ENCODE results near the gene PLEKHA6. TPM values are rescaled to one million over a fixed set of nuclear protein-coding genes. Genes with fewer than 3 reads are reported as not detected.

PLEKHA6 gene
- total RNA-seq, 2 donors from 2014 or later: 24.5 to 49.3 TPM

DNA sequence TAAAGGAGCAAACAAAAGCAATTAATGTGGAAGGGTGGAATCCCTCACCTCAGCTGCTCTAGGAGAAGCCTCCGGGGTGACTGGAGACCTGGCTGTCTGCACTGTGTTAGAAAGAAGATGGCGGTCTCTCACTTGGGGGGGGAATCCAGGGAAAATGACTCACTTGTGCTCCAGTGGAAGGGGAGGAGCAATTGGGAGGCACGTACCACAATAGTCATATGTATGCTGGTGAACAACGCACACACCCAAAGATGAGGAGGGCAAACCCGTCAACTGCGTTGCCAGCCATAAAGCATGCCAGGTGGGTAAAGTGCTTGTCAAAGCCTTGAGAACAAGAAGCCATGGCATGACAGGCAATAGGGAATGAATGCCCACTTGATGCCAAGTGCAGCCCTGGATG lies 22.1 kb downstream of the PLEKHA6 start:
- Histone ChIP-seq H3K9me3 (no peaks in the 10 kb centered on the region), H3K36me3 (no peaks in the 10 kb centered on the region), H3K27me3 (replicated peaks; ENCODE audit: insufficient read depth) (no peaks in the 10 kb centered on the region), H3K27ac (no peak overlapping the region), H3K4me1 (replicated peaks) (peaks cover 10% of the 10 kb centered on the region), H3K4me3 (no peak overlapping the region)
- intact Hi-C loops (cut with DNase I): no loop called here
- TF ChIP-seq POLR2AphosphoS5 (IDR thresholded peaks at IDR 0.05): no peak
- TF ChIP-seq POLR2A (IDR thresholded peaks at IDR 0.05): no peak
- TF ChIP-seq, protein P1, sequence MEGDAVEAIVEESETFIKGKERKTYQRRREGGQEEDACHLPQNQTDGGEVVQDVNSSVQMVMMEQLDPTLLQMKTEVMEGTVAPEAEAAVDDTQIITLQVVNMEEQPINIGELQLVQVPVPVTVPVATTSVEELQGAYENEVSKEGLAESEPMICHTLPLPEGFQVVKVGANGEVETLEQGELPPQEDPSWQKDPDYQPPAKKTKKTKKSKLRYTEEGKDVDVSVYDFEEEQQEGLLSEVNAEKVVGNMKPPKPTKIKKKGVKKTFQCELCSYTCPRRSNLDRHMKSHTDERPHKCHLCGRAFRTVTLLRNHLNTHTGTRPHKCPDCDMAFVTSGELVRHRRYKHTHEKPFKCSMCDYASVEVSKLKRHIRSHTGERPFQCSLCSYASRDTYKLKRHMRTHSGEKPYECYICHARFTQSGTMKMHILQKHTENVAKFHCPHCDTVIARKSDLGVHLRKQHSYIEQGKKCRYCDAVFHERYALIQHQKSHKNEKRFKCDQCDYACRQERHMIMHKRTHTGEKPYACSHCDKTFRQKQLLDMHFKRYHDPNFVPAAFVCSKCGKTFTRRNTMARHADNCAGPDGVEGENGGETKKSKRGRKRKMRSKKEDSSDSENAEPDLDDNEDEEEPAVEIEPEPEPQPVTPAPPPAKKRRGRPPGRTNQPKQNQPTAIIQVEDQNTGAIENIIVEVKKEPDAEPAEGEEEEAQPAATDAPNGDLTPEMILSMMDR (IDR thresholded peaks at IDR 0.05): no peak
- WGBS: 99% methylated on average over 6 of the region's 6 CpGs
- DNase-seq (ENCODE audit: low spot score): no peak

DNA sequence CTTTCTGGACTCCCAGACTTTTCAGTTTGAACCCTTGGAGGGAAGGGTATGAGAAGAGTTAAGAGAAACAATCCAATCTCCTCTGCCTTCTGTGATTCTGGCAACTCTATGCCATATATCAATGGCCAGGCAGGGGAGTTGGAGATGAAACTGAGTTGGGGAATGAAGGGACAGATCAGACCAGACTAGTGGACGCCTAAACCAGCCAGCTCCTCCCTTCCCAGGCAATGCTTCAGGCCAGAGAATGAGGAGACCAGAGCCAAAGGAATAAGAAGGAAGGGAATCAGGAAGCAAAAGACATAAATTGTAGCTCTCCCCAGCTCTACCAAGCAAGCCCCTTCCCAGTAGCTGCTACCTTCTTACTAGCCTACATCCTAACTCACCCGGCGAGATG lies 22.7 kb downstream of the PLEKHA6 start:
- TF ChIP-seq POLR2A (IDR thresholded peaks at IDR 0.05) (no peak), POLR2AphosphoS5 (IDR thresholded peaks at IDR 0.05) (no peak)
- TF ChIP-seq, protein P1 (IDR thresholded peaks at IDR 0.05): no peak
- DNase-seq (ENCODE audit: low spot score): no peak
- peaks cover 10% of the 10 kb centered on the region for H3K4me1 ChIP-seq (replicated peaks)
- intact Hi-C loops (cut with DNase I): no loop called here
- no peak overlapping the region for H3K27ac ChIP-seq
- no peaks in the 10 kb centered on the region for H3K9me3 ChIP-seq
- no peaks in the 10 kb centered on the region for H3K36me3 ChIP-seq
- no peaks in the 10 kb centered on the region for H3K27me3 ChIP-seq (replicated peaks; ENCODE audit: insufficient read depth)
- 80% methylated on average over 3 of the region's 3 CpGs for WGBS
- no peak overlapping the region for H3K4me3 ChIP-seq

DNA sequence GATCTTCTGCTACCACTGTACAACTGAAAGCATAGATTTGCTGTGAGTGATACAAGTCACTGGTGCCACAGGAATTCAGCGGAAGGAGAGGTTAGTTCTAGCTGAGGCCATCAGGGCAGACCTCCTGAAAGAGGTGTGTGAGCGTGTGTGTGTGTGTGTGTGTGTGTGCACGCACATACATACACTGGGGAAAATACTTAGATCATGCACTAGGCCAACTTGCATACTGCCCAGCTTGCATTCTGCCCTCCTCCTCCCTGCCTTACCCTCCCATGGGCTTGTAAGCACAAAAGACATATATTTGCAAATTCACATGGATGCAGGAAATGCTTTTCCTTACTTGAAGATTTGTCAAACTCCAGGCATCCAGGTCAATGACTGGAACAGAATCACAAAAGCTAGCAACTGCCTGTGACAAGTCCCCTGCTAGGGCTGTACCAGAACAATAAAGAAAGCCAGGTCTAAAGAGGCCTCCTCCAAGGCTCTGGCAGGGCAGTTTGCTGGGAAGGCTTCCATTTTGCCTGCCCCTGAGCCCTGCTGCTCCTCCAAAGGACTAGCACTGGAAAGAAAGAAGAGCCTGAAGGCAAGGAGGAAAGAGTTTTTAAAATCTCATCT lies 23.2 kb downstream of the PLEKHA6 start:
- Histone ChIP-seq H3K4me1 (replicated peaks) (peaks cover 10% of the 10 kb centered on the region), H3K27me3 (replicated peaks; ENCODE audit: insufficient read depth) (no peaks in the 10 kb centered on the region), H3K9me3 (no peaks in the 10 kb centered on the region), H3K27ac (no peak overlapping the region), H3K4me3 (no peak overlapping the region), H3K36me3 (no peaks in the 10 kb centered on the region)
- intact Hi-C loops (cut with DNase I): no loop called here
- DNase-seq (ENCODE audit: low spot score): no peak
- TF ChIP-seq, protein P1 (IDR thresholded peaks at IDR 0.05): no peak
- TF ChIP-seq POLR2AphosphoS5 (IDR thresholded peaks at IDR 0.05) (no peak), POLR2A (IDR thresholded peaks at IDR 0.05) (no peak)
- WGBS: 98% methylated on average over 3 of the region's 3 CpGs

GRCh38 chr1:204335533-204335932 lies 24.2 kb downstream of the PLEKHA6 start:
- intact Hi-C loops (cut with DNase I): no loop called here
- DNase-seq (ENCODE audit: low spot score): no peak
- no peaks in the 10 kb centered on the region for H3K9me3 ChIP-seq
- WGBS: 79% methylated on average over 1 of the region's 1 CpG
- H3K4me1 ChIP-seq (replicated peaks): peaks cover 10% of the 10 kb centered on the region
- TF ChIP-seq, protein P1 (IDR thresholded peaks at IDR 0.05): no peak
- TF ChIP-seq POLR2A (IDR thresholded peaks at IDR 0.05): no peak
- TF ChIP-seq POLR2AphosphoS5 (IDR thresholded peaks at IDR 0.05): no peak
- H3K27me3 ChIP-seq (replicated peaks; ENCODE audit: insufficient read depth): no peaks in the 10 kb centered on the region
- no peaks in the 10 kb centered on the region for H3K36me3 ChIP-seq
- no peak overlapping the region for H3K27ac ChIP-seq
- no peak overlapping the region for H3K4me3 ChIP-seq

DNA sequence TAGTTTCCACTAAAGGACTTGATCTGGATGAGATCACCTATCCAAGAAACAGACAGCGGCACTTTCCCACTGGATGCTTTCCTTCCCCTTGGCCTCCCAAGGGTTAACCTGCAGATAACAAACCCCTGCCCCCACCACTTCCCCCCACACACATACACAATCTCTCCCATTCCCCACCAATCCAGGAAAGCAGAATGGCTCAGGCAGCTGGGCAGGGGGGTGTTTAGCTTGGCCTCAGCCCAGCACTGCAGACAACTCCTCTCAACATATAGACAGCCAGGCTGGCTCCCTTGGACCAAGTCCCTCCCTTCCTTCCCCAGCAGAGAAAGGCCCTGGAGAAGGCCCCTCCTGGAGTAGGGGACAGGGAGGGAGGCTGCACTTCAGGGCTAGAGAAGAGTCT lies 24.6 kb downstream of the PLEKHA6 start:
- no peak overlapping the region for H3K27ac ChIP-seq

More for the DNA sequence above, 24.6 kb downstream of the PLEKHA6 start:
- H3K4me1 ChIP-seq (replicated peaks): peaks cover 10% of the 10 kb centered on the region
- TF ChIP-seq, protein P1 (IDR thresholded peaks at IDR 0.05): no peak
- TF ChIP-seq POLR2A (IDR thresholded peaks at IDR 0.05): no peak
- TF ChIP-seq POLR2AphosphoS5 (IDR thresholded peaks at IDR 0.05): no peak
- H3K36me3 ChIP-seq: no peaks in the 10 kb centered on the region
- no peak for DNase-seq (ENCODE audit: low spot score)
- intact Hi-C loops (cut with DNase I): no loop called here
- no peak overlapping the region for H3K4me3 ChIP-seq
- H3K27me3 ChIP-seq (replicated peaks; ENCODE audit: insufficient read depth): no peaks in the 10 kb centered on the region
- no peaks in the 10 kb centered on the region for H3K9me3 ChIP-seq
- 100% methylated on average over 1 of the region's 1 CpG for WGBS

All from prostate gland (tissue), 2 donors.